Upper lobe of left lung (tissue), 6 donors: ENCODE data around the gene TLN1. TPM values are rescaled to one million over a fixed set of nuclear protein-coding genes. Genes with fewer than 3 reads are reported as not detected.

Source experiments
- ATAC-seq, 2 donors: fragments of 200-7000 bp; cut with Tn5 transposase; one replicate each; pipeline ENCODE4 v1.9.1; 2022; ENCODE audit warnings: mild to moderate bottlenecking in 2 of 2, moderate library complexity in 2 of 2; ENCODE audit not compliant: low FRiP score in 2 of 2
- DNase-seq, 2 donors: peaks; one replicate each; pipeline ENCODE4 v3.0.0-alpha.2; 2019 to 2020
- H3K27ac ChIP-seq, 4 donors: fragments of 200-600 bp; sonication (generic); one replicate each; pipeline ENCODE4 v1.5.1; 2016 to 2019
- H3K27me3 ChIP-seq, 4 donors: fragments of 200-600 bp; sonication (generic); one replicate each; pipeline ENCODE4 v1.5.1; 2017 to 2019
- H3K36me3 ChIP-seq, 4 donors: fragments of 200-600 bp; sonication (generic); one replicate each; pipeline ENCODE4 v1.5.1; 2016 to 2019
- H3K4me1 ChIP-seq, 4 donors: fragments of 200-600 bp; sonication (generic); one replicate each; pipeline ENCODE4 v1.5.1; 2018 to 2019
- H3K4me3 ChIP-seq, 4 donors: fragments of 200-600 bp; sonication (generic); one replicate each; pipeline ENCODE4 v1.5.1; 2017 to 2019; ENCODE audit warnings: mild to moderate bottlenecking in 2 of 4, moderate library complexity in 1 of 4
- H3K9me3 ChIP-seq, 4 donors: fragments of 200-600 bp; sonication (generic); one replicate each; pipeline ENCODE4 v1.5.1; 2018 to 2019
- CTCF ChIP-seq, 6 experiments: fragments of 450-650 bp in 4 of 6; fragments of 200-600 bp in 2 of 6; sonication (generic) in 2 of 6; IDR thresholded peaks; one replicate each; pipeline ENCODE4 v1.5.1; 2016 to 2019; ENCODE audit warnings: antibody characterized with exemption in 6 of 6
- EP300 ChIP-seq, 4 donors: sonication (generic); formaldehyde crosslinking; IDR thresholded peaks; one replicate each; pipeline ENCODE4 v1.5.1; 2017; ENCODE audit warnings: antibody characterized with exemption in 4 of 4, control low read depth in 2 of 4
- POLR2A ChIP-seq, 4 donors: fragments of 450-650 bp; IDR thresholded peaks; one replicate each; pipeline ENCODE4 v1.5.1; 2016 to 2017; ENCODE audit warnings: antibody characterized with exemption in 4 of 4, mild to moderate bottlenecking in 2 of 4
- POLR2AphosphoS5 ChIP-seq, 2 donors: sonication (generic); formaldehyde crosslinking; IDR thresholded peaks; one replicate each; pipeline ENCODE4 v1.5.1; 2017; ENCODE audit warnings: antibody characterized with exemption in 2 of 2
- WGBS, 2 donors: methylation state at CpG; one replicate each; pipeline ENCODE4 v1.1.5; 2017 to 2018; 5-methylcytosine and 5-hydroxymethylcytosine counted together
- total RNA-seq, 6 donors: library from RNA; depleted of rRNA in 4 of 6; stranded (reverse); fragments of >200 nt in 4 of 6; gene quantifications; one replicate each; pipeline versions ENCODE4 v1.1.0 to v1.2.1, GENCODE V29; 2016 to 2021
- donor health status: DM: no; HTN: no; CAD: no; lungs with moderate emphysema.
- donor health status: DM: no; HTN: yes; CAD: no; lungs with severe emphysema.

TLN1 gene
- total RNA-seq, 6 donors from 2014 or later = 237 to 557 (median 325) TPM

- H3K4me3 ChIP-seq = no peak overlapping the region
- no peaks in the 10 kb centered on the region for H3K27me3 ChIP-seq
- no peaks in the 10 kb centered on the region for H3K9me3 ChIP-seq
- peaks cover 95 to 100% (median 99%) of the 10 kb centered on the region in 4 donors for H3K36me3 ChIP-seq
- WGBS, 2 donors = 82% methylated on average over 9 to 15 of the region's 15 CpGs
- DNase-seq (peak in 1 of 2 donors; percentile 49), ATAC-seq (no peak)
- H3K27ac ChIP-seq = no peak overlapping the region
- TF ChIP-seq POLR2A (IDR thresholded peaks at IDR 0.05) = no peak
- no peak for TF ChIP-seq POLR2AphosphoS5 (IDR thresholded peaks at IDR 0.05)
- no peak for TF ChIP-seq CTCF (IDR thresholded peaks at IDR 0.05)
- TF ChIP-seq EP300 (IDR thresholded peaks at IDR 0.05) = no peak
- no peaks in the 10 kb centered on the region for H3K4me1 ChIP-seq
Measured at GRCh38 chr9:35718721-35719511, 13.1 kb downstream of the TLN1 start.

DNA sequence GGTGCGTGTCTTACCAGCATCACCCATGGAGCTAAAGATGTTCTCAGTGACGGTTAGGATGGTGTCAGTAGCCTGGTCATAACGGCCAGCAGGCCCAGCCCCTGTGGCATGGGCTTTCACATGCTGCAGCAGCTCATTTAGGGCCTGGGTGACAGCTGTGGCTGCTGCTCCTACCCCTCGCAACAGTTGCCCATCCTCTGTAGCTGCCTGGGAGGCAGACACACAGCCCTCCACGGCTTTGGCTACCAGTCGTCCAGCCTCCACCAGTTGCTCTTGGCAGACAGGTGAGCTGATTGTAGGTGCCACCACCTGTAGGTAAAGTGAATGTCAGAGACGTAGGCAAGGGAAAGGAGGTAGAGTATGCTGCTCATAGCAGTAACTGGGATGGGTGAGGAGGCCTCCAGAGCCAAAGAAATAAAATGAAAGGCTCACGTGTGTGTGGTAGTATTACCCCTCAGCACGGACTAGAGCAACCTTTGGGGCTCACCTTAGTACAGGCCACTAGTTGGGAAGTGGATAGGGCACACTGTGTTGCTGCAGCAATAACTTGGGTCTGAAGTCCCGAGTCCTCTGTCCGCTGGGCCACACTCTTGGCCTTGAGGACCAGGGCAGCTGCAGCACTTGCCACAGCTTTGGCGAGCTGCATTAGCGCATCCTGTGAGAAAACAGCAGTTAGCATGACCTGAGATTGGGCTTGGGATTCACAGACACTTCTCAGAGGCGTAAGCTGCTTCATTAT is 14.7 kb downstream of the TLN1 start:
- H3K27me3 ChIP-seq = no peaks in the 10 kb centered on the region
- WGBS, 2 donors = 91 to 93% methylated on average over 8 to 14 of the region's 14 CpGs
- DNase-seq (no peak), ATAC-seq (no peak)
- H3K4me1 ChIP-seq = no peaks in the 10 kb centered on the region
- no peak overlapping the region for H3K4me3 ChIP-seq
- no peaks in the 10 kb centered on the region for H3K9me3 ChIP-seq
- TF ChIP-seq CTCF (IDR thresholded peaks at IDR 0.05) = no peak
- no peak for TF ChIP-seq POLR2AphosphoS5 (IDR thresholded peaks at IDR 0.05)
- TF ChIP-seq POLR2A (IDR thresholded peaks at IDR 0.05) = no peak
- no peak for TF ChIP-seq EP300 (IDR thresholded peaks at IDR 0.05)
- peaks cover 95 to 100% (median 100%) of the 10 kb centered on the region in 4 donors for H3K36me3 ChIP-seq
- H3K27ac ChIP-seq = no peak overlapping the region

- TF ChIP-seq POLR2AphosphoS5 (IDR thresholded peaks at IDR 0.05) = no peak
- no peak for TF ChIP-seq EP300 (IDR thresholded peaks at IDR 0.05)
- no peak for TF ChIP-seq CTCF (IDR thresholded peaks at IDR 0.05)
- no peak for TF ChIP-seq POLR2A (IDR thresholded peaks at IDR 0.05)
- Histone ChIP-seq H3K4me3 (no peak overlapping the region), H3K4me1 (no peaks in the 10 kb centered on the region), H3K27me3 (no peaks in the 10 kb centered on the region), H3K9me3 (no peaks in the 10 kb centered on the region), H3K36me3 (peaks cover 94 to 100% (median 100%) of the 10 kb centered on the region in 4 donors), H3K27ac (no peak overlapping the region)
- no peak for ATAC-seq
- no peak for DNase-seq
- WGBS, 2 donors = 90% methylated on average over 4 of the region's 4 CpGs
Measured at GRCh38 chr9:35716230-35716629, 15.8 kb downstream of the TLN1 start.

DNA sequence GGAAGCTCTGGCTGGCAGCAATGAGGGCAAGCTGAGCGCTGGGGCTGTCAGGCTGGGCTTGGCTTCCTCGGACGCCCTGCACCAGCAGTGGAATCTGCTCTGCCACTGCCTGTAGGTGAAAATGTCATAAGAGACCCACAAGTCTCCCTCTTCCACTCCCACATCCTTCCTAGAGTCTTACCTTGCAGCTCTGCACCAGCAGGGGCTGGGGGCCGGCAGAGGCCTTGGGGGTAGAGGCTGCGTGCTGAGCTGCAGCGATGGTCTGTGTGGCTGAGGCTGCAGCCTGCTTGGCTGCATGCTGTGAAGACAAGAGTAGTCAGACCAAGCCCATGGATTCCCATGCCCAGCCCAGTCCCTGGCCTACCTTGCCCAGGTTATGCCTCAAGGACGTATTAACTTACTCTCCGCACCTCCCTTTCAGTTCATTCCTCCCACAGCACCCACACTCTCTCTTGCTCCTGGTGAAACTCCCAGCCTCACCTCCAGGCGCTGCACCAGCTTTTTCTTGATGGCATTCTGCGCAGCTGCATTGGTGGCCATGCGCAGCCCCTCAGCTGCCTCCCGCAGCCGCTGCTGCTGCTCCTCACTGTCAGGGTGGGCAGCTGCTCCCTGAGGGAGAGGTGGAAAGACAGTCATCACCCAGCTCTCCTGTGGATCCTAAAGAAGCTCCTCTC is 17.3 kb downstream of the TLN1 start:
- no peaks in the 10 kb centered on the region for H3K27me3 ChIP-seq
- DNase-seq = peak in 1 of 2 donors; percentile 34
- no peak for TF ChIP-seq EP300 (IDR thresholded peaks at IDR 0.05)
- TF ChIP-seq POLR2A (IDR thresholded peaks at IDR 0.05) = no peak
- TF ChIP-seq CTCF (IDR thresholded peaks at IDR 0.05) = no peak
- no peak for TF ChIP-seq POLR2AphosphoS5 (IDR thresholded peaks at IDR 0.05)
- 95 to 96% methylated on average over 10 to 13 of the region's 13 CpGs for WGBS, 2 donors
- no peak for ATAC-seq
- peaks cover 90 to 100% (median 98%) of the 10 kb centered on the region in 4 donors for H3K36me3 ChIP-seq
- no peaks in the 10 kb centered on the region for H3K9me3 ChIP-seq
- no peaks in the 10 kb centered on the region for H3K4me1 ChIP-seq
- H3K27ac ChIP-seq = peak overlapping the region in 1 of 4 donors; percentile 18
- H3K4me3 ChIP-seq = no peak overlapping the region
